ENCODE results near the gene PPP4R2.

DNA sequence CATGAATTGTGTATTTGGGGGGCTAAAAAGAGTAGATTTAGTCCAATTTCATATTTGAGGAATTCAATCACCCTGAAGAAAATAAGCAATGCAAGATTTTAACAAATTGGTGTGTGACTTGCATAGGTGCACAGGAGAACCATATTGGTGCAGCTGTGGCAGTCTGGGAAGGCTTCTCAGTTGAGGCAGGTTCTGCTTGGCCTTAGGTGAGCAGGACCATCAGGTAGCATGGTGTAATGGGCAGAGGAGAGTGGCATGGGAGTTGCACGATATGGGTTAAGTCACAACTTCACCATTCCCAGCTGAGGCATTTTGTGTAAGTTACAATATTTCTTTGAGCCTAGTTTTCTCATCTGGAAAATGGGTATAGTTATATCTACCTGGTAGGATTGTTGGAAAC, 75.3 kb downstream of the PPP4R2 start:
- TF ChIP-seq CTCF (IDR thresholded peaks at IDR 0.05; ENCODE audit: low read length) (no peak), EZH2 (IDR thresholded peaks at IDR 0.05; ENCODE audit: borderline replicate concordance, low read length) (no peak)
